HepG2 (cell line): ENCODE measurements around the gene ATG9A. TPM values are rescaled to one million over a fixed set of nuclear protein-coding genes. Genes with fewer than 3 reads are reported as not detected.

Source experiments
- CC2D1A ChIP-seq: sonication (generic); formaldehyde crosslinking; IDR thresholded peaks from 2 replicates; pipeline ENCODE4 v1.8.1; 2023; ENCODE audit warnings: mild to moderate bottlenecking, missing genetic modification reagents
- DNMT3B ChIP-seq: conservative IDR thresholded peaks from 2 replicates; pipeline ENCODE4 v1.6.1; 2016; ENCODE audit warnings: missing biosample characterization, control low read depth
- ERF ChIP-seq: IDR thresholded peaks from 2 replicates; pipeline ENCODE4 v1.6.1; 2018; ENCODE audit warnings: missing biosample characterization, missing genetic modification reagents
- JUN ChIP-seq: sonication (generic); formaldehyde crosslinking; IDR thresholded peaks from 2 replicates; pipeline ENCODE4 v1.4.0; 2020; ENCODE audit warnings: mild to moderate bottlenecking, missing genetic modification reagents
- KLF11 ChIP-seq: IDR thresholded peaks from 2 replicates; pipeline ENCODE4 v1.6.1; 2016; ENCODE audit warnings: missing compliant biosample characterization
- LCORL ChIP-seq, 2 experiments: fragments of 450-650 bp in 1 of 2; sonication (generic) in 1 of 2; formaldehyde crosslinking in 1 of 2; IDR thresholded peaks; 2 replicates each; pipeline versions ENCODE4 v1.5.0 to v1.6.1; 2017 to 2020; ENCODE audit warnings: antibody characterized with exemption in 1 of 2, missing genetic modification reagents in 1 of 2
- MED1 ChIP-seq: sonication (generic); formaldehyde crosslinking; IDR thresholded peaks from 2 replicates; pipeline ENCODE4 v1.4.0; 2020; ENCODE audit warnings: missing genetic modification reagents
- MYC ChIP-seq: sonication (generic); formaldehyde crosslinking; IDR thresholded peaks from 2 replicates; pipeline ENCODE4 v1.9.0; 2021; ENCODE audit warnings: missing genetic modification reagents, borderline replicate concordance
- NFYC ChIP-seq: IDR thresholded peaks from 2 replicates; pipeline ENCODE4 v1.6.1; 2016; ENCODE audit warnings: missing genetic modification reagents, missing compliant biosample characterization
- NR2F6 ChIP-seq, 2 experiments: IDR thresholded peaks; 2 replicates each; pipeline ENCODE4 v1.6.1; 2016; ENCODE audit warnings: antibody characterized with exemption in 1 of 2, mild to moderate bottlenecking in 1 of 2
- NRL ChIP-seq: sonication (generic); formaldehyde crosslinking; IDR thresholded peaks from 2 replicates; pipeline ENCODE4 v1.5.0; 2020; ENCODE audit warnings: missing genetic modification reagents, mild to moderate bottlenecking, moderate library complexity, borderline replicate concordance
- RFX1 ChIP-seq: fragments of 450-650 bp; IDR thresholded peaks from 2 replicates; pipeline ENCODE4 v1.6.1; 2017
- SAP130 ChIP-seq: IDR thresholded peaks from 2 replicates; pipeline ENCODE4 v1.6.1; 2016; ENCODE audit warnings: low read depth
- SMAD1 ChIP-seq: sonication (generic); formaldehyde crosslinking; IDR thresholded peaks from 2 replicates; pipeline ENCODE4 v1.4.0; 2020; ENCODE audit warnings: missing genetic modification reagents, low read depth, mild to moderate bottlenecking, borderline replicate concordance
- TEAD3 ChIP-seq: optimal IDR thresholded peaks from 2 replicates; pipeline ENCODE3; 2016; ENCODE audit warnings: borderline replicate concordance
- ZBTB38 ChIP-seq: sonication (generic); formaldehyde crosslinking; IDR thresholded peaks from 2 replicates; pipeline ENCODE4 v1.5.1; 2020; ENCODE audit warnings: mild to moderate bottlenecking, missing genetic modification reagents
- polyA plus RNA-seq, 8 experiments: library from polyadenylated mRNA; depleted of rRNA in 3 of 8; stranded (reverse) in 7 of 8; unstranded in 1 of 8; fragments of >200 nt; fragmentation: Illumina TruSeq in 4 of 8; extraction: Trizol in 4 of 8; gene quantifications; 2 replicates each; pipeline versions ENCODE4 v1.2.1 to v1.2.3, GENCODE V29; 2011 to 2016; ENCODE audit warnings: low read depth in 4 of 8, missing spikeins in 1 of 8, mixed read lengths in 1 of 8; ENCODE audit not compliant: insufficient read depth in 1 of 8
- total RNA-seq, 5 experiments: library from RNA; depleted of rRNA; stranded (reverse); fragments of >200 nt; fragmentation: Illumina TruSeq; extraction: Trizol; gene quantifications; 2 replicates each; pipeline ENCODE4 v1.2.3, GENCODE V29; 2016; ENCODE audit warnings: low read depth in 1 of 5
- TF ChIP-seq, protein P1 (sequence below): sonication (generic); formaldehyde crosslinking; IDR thresholded peaks from 2 replicates; pipeline ENCODE4 v1.4.0; 2020; ENCODE audit warnings: missing genetic modification reagents, borderline replicate concordance
- TF ChIP-seq, protein P2 (sequence below): sonication (generic); formaldehyde crosslinking; IDR thresholded peaks from 2 replicates; pipeline ENCODE4 v1.5.1; 2020; ENCODE audit warnings: mild to moderate bottlenecking, moderate library complexity, missing genetic modification reagents

ATG9A gene
- total and polyA plus RNA-seq, 2 of the 13 experiments (the other 11 are each of a cell fraction or from before 2014, with no cell fraction given), result 35.0 to 131 TPM

DNA sequence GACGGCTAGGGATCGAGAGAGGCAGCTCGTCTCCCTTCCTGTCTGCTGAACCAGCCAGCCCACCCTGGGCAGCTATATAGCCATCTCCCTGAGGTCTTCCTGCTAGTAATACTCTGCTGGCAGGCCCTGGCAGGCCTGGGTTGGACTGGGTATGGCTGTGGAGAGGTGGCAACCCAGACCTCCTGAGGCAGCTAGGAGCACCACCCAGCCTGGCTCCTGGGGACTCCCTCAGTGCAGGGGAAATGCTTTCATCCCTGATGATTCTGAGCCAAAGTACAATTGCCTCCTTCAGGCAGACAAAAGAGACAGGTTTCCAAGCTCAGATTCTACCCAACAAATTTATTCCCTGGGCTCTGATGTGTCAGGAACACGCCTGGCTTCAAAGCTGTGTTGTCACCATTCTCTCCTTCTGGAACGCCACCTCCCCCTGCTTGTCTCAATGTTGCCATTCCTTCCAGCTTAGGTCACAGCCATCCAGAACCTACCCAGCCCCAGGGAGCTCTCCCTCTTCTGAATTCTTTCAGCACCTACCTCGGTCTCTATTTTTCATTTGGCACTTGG is 45.0 kb upstream of the ATG9A start (continued):
- TF ChIP-seq MED1, result no peak
- 0 out of 2 replicates have a peak, but pooled peaks have one; percentile 39 for TF ChIP-seq SAP130 (CRISPR knock-in tag)
- no peak for TF ChIP-seq SMAD1 (CRISPR knock-in tag)
- TF ChIP-seq NR2F6 (IDR thresholded peaks at IDR 0.05), result no peak
- no peak for TF ChIP-seq NR2F6 (CRISPR knock-in tag; IDR thresholded peaks at IDR 0.05)
- no peak for TF ChIP-seq RFX1
- TF ChIP-seq LCORL (IDR thresholded peaks at IDR 0.05), result no peak
- TF ChIP-seq LCORL (CRISPR knock-in tag; IDR thresholded peaks at IDR 0.05), result no peak
- no peak for TF ChIP-seq DNMT3B (CRISPR knock-in tag)
- TF ChIP-seq ZBTB38 (CRISPR knock-in tag), result no peak
- TF ChIP-seq KLF11 (CRISPR knock-in tag), result no peak
- no peak for TF ChIP-seq NFYC
- TF ChIP-seq, protein P1, sequence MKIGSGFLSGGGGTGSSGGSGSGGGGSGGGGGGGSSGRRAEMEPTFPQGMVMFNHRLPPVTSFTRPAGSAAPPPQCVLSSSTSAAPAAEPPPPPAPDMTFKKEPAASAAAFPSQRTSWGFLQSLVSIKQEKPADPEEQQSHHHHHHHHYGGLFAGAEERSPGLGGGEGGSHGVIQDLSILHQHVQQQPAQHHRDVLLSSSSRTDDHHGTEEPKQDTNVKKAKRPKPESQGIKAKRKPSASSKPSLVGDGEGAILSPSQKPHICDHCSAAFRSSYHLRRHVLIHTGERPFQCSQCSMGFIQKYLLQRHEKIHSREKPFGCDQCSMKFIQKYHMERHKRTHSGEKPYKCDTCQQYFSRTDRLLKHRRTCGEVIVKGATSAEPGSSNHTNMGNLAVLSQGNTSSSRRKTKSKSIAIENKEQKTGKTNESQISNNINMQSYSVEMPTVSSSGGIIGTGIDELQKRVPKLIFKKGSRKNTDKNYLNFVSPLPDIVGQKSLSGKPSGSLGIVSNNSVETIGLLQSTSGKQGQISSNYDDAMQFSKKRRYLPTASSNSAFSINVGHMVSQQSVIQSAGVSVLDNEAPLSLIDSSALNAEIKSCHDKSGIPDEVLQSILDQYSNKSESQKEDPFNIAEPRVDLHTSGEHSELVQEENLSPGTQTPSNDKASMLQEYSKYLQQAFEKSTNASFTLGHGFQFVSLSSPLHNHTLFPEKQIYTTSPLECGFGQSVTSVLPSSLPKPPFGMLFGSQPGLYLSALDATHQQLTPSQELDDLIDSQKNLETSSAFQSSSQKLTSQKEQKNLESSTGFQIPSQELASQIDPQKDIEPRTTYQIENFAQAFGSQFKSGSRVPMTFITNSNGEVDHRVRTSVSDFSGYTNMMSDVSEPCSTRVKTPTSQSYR (CRISPR knock-in tag), result 0 out of 2 replicates have a peak, but pooled peaks have one; percentile 24
- no peak for TF ChIP-seq NRL (CRISPR knock-in tag)
- no peak for TF ChIP-seq ERF (CRISPR knock-in tag)
- TF ChIP-seq CC2D1A (CRISPR knock-in tag), result no peak
- no peak for TF ChIP-seq JUN (CRISPR knock-in tag)
- peak; percentile 66 for TF ChIP-seq TEAD3 (CRISPR knock-in tag)
- TF ChIP-seq, protein P2, sequence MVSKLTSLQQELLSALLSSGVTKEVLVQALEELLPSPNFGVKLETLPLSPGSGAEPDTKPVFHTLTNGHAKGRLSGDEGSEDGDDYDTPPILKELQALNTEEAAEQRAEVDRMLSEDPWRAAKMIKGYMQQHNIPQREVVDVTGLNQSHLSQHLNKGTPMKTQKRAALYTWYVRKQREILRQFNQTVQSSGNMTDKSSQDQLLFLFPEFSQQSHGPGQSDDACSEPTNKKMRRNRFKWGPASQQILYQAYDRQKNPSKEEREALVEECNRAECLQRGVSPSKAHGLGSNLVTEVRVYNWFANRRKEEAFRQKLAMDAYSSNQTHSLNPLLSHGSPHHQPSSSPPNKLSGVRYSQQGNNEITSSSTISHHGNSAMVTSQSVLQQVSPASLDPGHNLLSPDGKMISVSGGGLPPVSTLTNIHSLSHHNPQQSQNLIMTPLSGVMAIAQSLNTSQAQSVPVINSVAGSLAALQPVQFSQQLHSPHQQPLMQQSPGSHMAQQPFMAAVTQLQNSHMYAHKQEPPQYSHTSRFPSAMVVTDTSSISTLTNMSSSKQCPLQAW, result 0 out of 2 replicates have a peak, but pooled peaks have one; percentile 24
- TF ChIP-seq MYC (CRISPR knock-in tag), result 0 out of 2 replicates have a peak, but pooled peaks have one; percentile 34
